CD4-positive, alpha-beta T cell (primary cell): ENCODE measurements around the gene ATRAID. TPM values are rescaled to one million over a fixed set of nuclear protein-coding genes. Genes with fewer than 3 reads are reported as not detected.
A peak's percentile ranks its signal among the peaks of the same experiment; 100 is the strongest.

Source experiments
- ATAC-seq: fragments of 200-7000 bp; cut with Tn5 transposase; one replicate; pipeline ENCODE4 v1.10.0; 2022; ENCODE audit warnings: mild to moderate bottlenecking; ENCODE audit not compliant: poor library complexity
- CTCF ChIA-PET: fragments of 350-600 bp; sonication (Branson Sonifier 250); formaldehyde crosslinking; loops from one replicate; lab custom pipeline; 2021; ENCODE audit warnings: antibody characterized with exemption, inconsistent platforms; lab: Charles Lee
- POLR2A ChIA-PET: fragments of 350-600 bp; sonication (Branson Sonifier 250); formaldehyde crosslinking; loops from one replicate; lab custom pipeline; 2021; ENCODE audit warnings: antibody characterized with exemption, inconsistent platforms; lab: Charles Lee
- DNase-seq, 14 experiments: peaks; one replicate each; pipeline ENCODE4 v3.0.0-alpha.2; 2013 to 2020; ENCODE audit warnings: mixed read lengths in 2 of 14
- H3K27ac ChIP-seq, 2 donors: one replicate each; pipeline versions ENCODE4 v1.5.1 to v1.7.0; 2013; ENCODE audit warnings: low read length in 2 of 2, low read depth in 1 of 2, mild to moderate bottlenecking in 1 of 2
- H3K27me3 ChIP-seq, 2 experiments: 1 replicate in 1 of 2; 2 replicates in 1 of 2; pipeline versions ENCODE4 v1.6.1 to v1.7.0; 2013; ENCODE audit warnings: low read length in 2 of 2, control low read depth in 1 of 2, mild to moderate bottlenecking in 1 of 2, moderate library complexity in 1 of 2; ENCODE audit not compliant: insufficient read depth in 2 of 2, control insufficient read depth in 1 of 2
- H3K36me3 ChIP-seq: one replicate; pipeline ENCODE4 v1.6.1; 2013; ENCODE audit warnings: low read length, control low read depth; ENCODE audit not compliant: insufficient read depth
- H3K4me1 ChIP-seq: one replicate; pipeline ENCODE4 v1.6.1; 2013; ENCODE audit warnings: low read length, control low read depth; ENCODE audit not compliant: insufficient read depth
- H3K4me3 ChIP-seq: one replicate; pipeline ENCODE4 v1.5.1; 2013; ENCODE audit warnings: mild to moderate bottlenecking, low read length, moderate library complexity
- H3K9me3 ChIP-seq, 2 experiments: 1 replicate in 1 of 2; 2 replicates in 1 of 2; pipeline versions ENCODE4 v1.6.1 to v1.7.0; 2013; ENCODE audit warnings: low read length in 2 of 2, mild to moderate bottlenecking in 2 of 2, control low read depth in 1 of 2, moderate library complexity in 1 of 2; ENCODE audit not compliant: control insufficient read depth in 1 of 2, insufficient read depth in 1 of 2
- H3K27ac Mint-ChIP-seq: one replicate; pipeline ENCODE4 v1.8.0; 2020; ENCODE audit warnings: mixed read lengths
- H3K27me3 Mint-ChIP-seq: one replicate; pipeline ENCODE4 v1.8.0; 2021; ENCODE audit warnings: mixed read lengths
- H3K36me3 Mint-ChIP-seq: one replicate; pipeline ENCODE4 v1.8.0; 2021; ENCODE audit warnings: low read depth, mixed read lengths
- H3K4me1 Mint-ChIP-seq: one replicate; pipeline ENCODE4 v1.8.0; 2021; ENCODE audit warnings: low read depth, mixed read lengths
- H3K4me3 Mint-ChIP-seq: one replicate; pipeline ENCODE4 v1.8.0; 2020; ENCODE audit warnings: mild to moderate bottlenecking, mixed read lengths
- H3K9me3 Mint-ChIP-seq: one replicate; pipeline ENCODE4 v1.8.0; 2020; ENCODE audit warnings: mixed read lengths
- CTCF ChIP-seq: fragments of 200-600 bp; IDR thresholded peaks from one replicate; pipeline ENCODE4 v1.8.0; 2022; ENCODE audit warnings: antibody characterized with exemption, mild to moderate bottlenecking
- intact Hi-C, 2 experiments: fragments of 100-400 bp; cut with DNase I in 1 of 2; cut with micrococcal nuclease in 1 of 2; formaldehyde crosslinking; loops; one replicate each; pipeline versions ENCODE4 v1.15.1 to v1.9.0; 2023 to 2025; cut with DNase I, micrococcal nuclease
- total RNA-seq, 174 experiments: library from RNA in 2 of 174; stranded (reverse) in 2 of 174; gene quantifications; one replicate each; pipeline ENCODE4 v1.2.3 and lab custom pipeline; 2021 to 2026

ATRAID gene
- total RNA-seq, 2 experiments from 2014 or later = 79.1 to 82.5 TPM

- Histone ChIP-seq H3K4me3 (peak overlapping the region; percentile 54), H3K27me3 (peaks cover 53 to 60% of the 10 kb centered on the region in 2 experiments), H3K9me3 (peaks cover 0 to 11% of the 10 kb centered on the region in 2 experiments), H3K36me3 (no peaks in the 10 kb centered on the region), H3K27ac (no peak overlapping the region), H3K4me1 (peaks cover 42% of the 10 kb centered on the region)
- DNase-seq (peak in 3 of 14 experiments; percentile 2 to 66 (median 64)), ATAC-seq (peak; percentile 37)
- Mint-ChIP-seq H3K36me3 (no peaks in the 10 kb centered on the region), H3K27me3 (peaks cover 44% of the 10 kb centered on the region), H3K27ac (no peak overlapping the region), H3K4me1 (peaks cover 26% of the 10 kb centered on the region), H3K4me3 (peak overlapping the region; percentile 95), H3K9me3 (no peaks in the 10 kb centered on the region)
- no peak for TF ChIP-seq CTCF
- ChIA-PET CTCF (interaction anchor here (1.1 to 1.9 kb wide), 3 partner anchors 13 to 17 kb away, joined by 3 to 20 read pairs (median 4); no protein-coding TSS in a partner anchor), POLR2A (interaction anchor here (1.5 kb wide), 1 partner anchor 52 kb away, joined by 4 read pairs; the partner anchor contains the start of genes ATRAID and SLC5A6)
- intact Hi-C loops = loop anchor here in 1 of 2 experiments (10.0 kb wide), 1 partner anchor 50 kb away; the partner anchor contains the start of genes ATRAID, CAD and SLC5A6
Measured at GRCh38 chr2:27264253-27264752, 52.5 kb downstream of the ATRAID start.

- Histone ChIP-seq H3K4me1 (peaks cover 42% of the 10 kb centered on the region), H3K4me3 (peak overlapping the region; percentile 54), H3K27ac (no peak overlapping the region), H3K36me3 (no peaks in the 10 kb centered on the region), H3K9me3 (peaks cover 0 to 11% of the 10 kb centered on the region in 2 experiments), H3K27me3 (peaks cover 48 to 55% of the 10 kb centered on the region in 2 experiments)
- DNase-seq (peak; percentile 32 to 89 (median 51)), ATAC-seq (peak; percentile 63)
- no peaks in the 10 kb centered on the region for H3K9me3 Mint-ChIP-seq
- ChIA-PET POLR2A (interaction anchor here (1.0 to 1.5 kb wide), 2 partner anchors 38 to 53 kb away, joined by 4 read pairs; partner anchors contain the start of genes ATRAID and SLC5A6), CTCF (interaction anchor here (0.8 to 1.9 kb wide), 4 partner anchors 13 to 38 kb away, joined by 3 to 20 read pairs (median 4); no protein-coding TSS in a partner anchor)
- TF ChIP-seq CTCF = peak; percentile 59
- peaks cover 39% of the 10 kb centered on the region for H3K27me3 Mint-ChIP-seq
- intact Hi-C loops = loop anchor here in 1 of 2 experiments (1.0 to 10.0 kb wide), 2 partner anchors 15 to 50 kb away; partner anchors contain the start of genes ATRAID, CAD and SLC5A6
- no peaks in the 10 kb centered on the region for H3K36me3 Mint-ChIP-seq
- peaks cover 26% of the 10 kb centered on the region for H3K4me1 Mint-ChIP-seq
- H3K4me3 Mint-ChIP-seq = peak overlapping the region; percentile 73
- no peak overlapping the region for H3K27ac Mint-ChIP-seq
Measured at GRCh38 chr2:27264753-27265535, 53.1 kb downstream of the ATRAID start.

DNA sequence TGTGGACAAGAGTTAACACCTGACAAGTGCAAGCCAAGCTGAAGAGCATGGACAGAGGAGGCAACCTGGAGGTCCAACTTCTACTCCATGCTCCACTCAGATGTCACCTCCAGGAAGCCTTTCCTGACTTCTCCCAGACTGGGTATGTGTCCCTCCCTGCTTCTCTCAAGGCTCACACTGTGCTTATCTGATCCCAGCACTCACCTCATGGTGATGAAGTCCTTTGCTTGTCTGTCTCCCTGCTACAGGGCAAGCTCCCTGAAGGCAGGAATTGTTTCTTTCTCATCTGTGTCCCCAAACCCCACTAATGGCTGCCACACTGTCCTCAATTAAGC is 53.7 kb downstream of the ATRAID start:
- TF ChIP-seq CTCF = no peak
- H3K27me3 ChIP-seq = peaks cover 42 to 49% of the 10 kb centered on the region in 2 experiments
- DNase-seq (no peak), ATAC-seq (no peak)
- no peaks in the 10 kb centered on the region for H3K36me3 ChIP-seq
- H3K9me3 ChIP-seq = peaks cover 0 to 11% of the 10 kb centered on the region in 2 experiments
- no peak overlapping the region for H3K4me3 ChIP-seq
- Mint-ChIP-seq H3K9me3 (no peaks in the 10 kb centered on the region), H3K36me3 (no peaks in the 10 kb centered on the region), H3K27ac (no peak overlapping the region), H3K27me3 (peaks cover 38% of the 10 kb centered on the region), H3K4me3 (peak overlapping the region; percentile 72), H3K4me1 (peaks cover 26% of the 10 kb centered on the region)
- intact Hi-C loops = loop anchor here in 1 of 2 experiments (1.0 to 10.0 kb wide), 2 partner anchors 15 to 51 kb away; partner anchors contain the start of genes ATRAID, CAD and SLC5A6
- H3K27ac ChIP-seq = no peak overlapping the region
- peaks cover 42% of the 10 kb centered on the region for H3K4me1 ChIP-seq
- ChIA-PET CTCF (interaction anchor here (0.8 to 1.9 kb wide), 4 partner anchors 14 to 37 kb away, joined by 3 to 20 read pairs (median 4); no protein-coding TSS in a partner anchor), POLR2A (interaction anchor here (1.0 to 1.5 kb wide), 2 partner anchors 38 to 54 kb away, joined by 4 read pairs; partner anchors contain the start of genes ATRAID and SLC5A6)
